HepG2 (cell line): ENCODE data around the gene TWNK. TPM values are rescaled to one million over a fixed set of nuclear protein-coding genes. Genes with fewer than 3 reads are reported as not detected.

Source experiments
- CBX1 ChIP-seq: IDR thresholded peaks from one replicate; pipeline ENCODE4 v1.6.1; 2016; ENCODE audit warnings: antibody characterized with exemption, low read depth
- CREM ChIP-seq, 2 experiments: sonication (generic) in 1 of 2; formaldehyde crosslinking in 1 of 2; IDR thresholded peaks; 2 replicates each; pipeline versions ENCODE4 v1.4.0 to v1.6.1; 2016 to 2020; ENCODE audit warnings: antibody characterized with exemption in 1 of 2, mild to moderate bottlenecking in 1 of 2, missing genetic modification reagents in 1 of 2
- GATA4 ChIP-seq: sonication (generic); IDR thresholded peaks from 2 replicates; pipeline ENCODE4 v1.6.1; 2016; ENCODE audit warnings: antibody characterized with exemption, low read depth, borderline replicate concordance
- GFI1 ChIP-seq: sonication (generic); formaldehyde crosslinking; IDR thresholded peaks from 2 replicates; pipeline ENCODE4 v1.5.0; 2020; ENCODE audit warnings: missing genetic modification reagents, mild to moderate bottlenecking, borderline replicate concordance
- JARID2 ChIP-seq: sonication (generic); formaldehyde crosslinking; IDR thresholded peaks from 2 replicates; pipeline ENCODE4 v1.8.1; 2023; ENCODE audit warnings: missing genetic modification reagents, inconsistent platforms; ENCODE audit not compliant: insufficient replicate concordance
- MAFK ChIP-seq, 2 experiments: IDR thresholded peaks in 1 of 2; conservative IDR thresholded peaks in 1 of 2; 2 replicates each; pipeline ENCODE4 v1.6.1; 2011; ENCODE audit warnings: improper control_type of control experiment in 2 of 2, low read length in 2 of 2
- SRSF4 ChIP-seq: fragments of 200-400 bp; formaldehyde crosslinking; IDR thresholded peaks from one replicate; pipeline ENCODE4 v1.6.1; 2018; ENCODE audit warnings: mild to moderate bottlenecking, low read depth, low read length, moderate library complexity; ENCODE audit not compliant: poor library complexity, severe bottlenecking
- TEAD2 ChIP-seq: sonication (generic); formaldehyde crosslinking; IDR thresholded peaks from 2 replicates; pipeline ENCODE4 v1.9.0; 2021; ENCODE audit warnings: missing genetic modification reagents
- ZBTB39 ChIP-seq: sonication (generic); formaldehyde crosslinking; IDR thresholded peaks from 2 replicates; pipeline ENCODE4 v1.5.0; 2020; ENCODE audit warnings: missing genetic modification reagents
- ZEB1 ChIP-seq: IDR thresholded peaks from 2 replicates; pipeline ENCODE4 v1.6.1; 2012; ENCODE audit warnings: mild to moderate bottlenecking, low read depth, inconsistent platforms; ENCODE audit not compliant: insufficient replicate concordance
- ZFYVE20 ChIP-seq: sonication (generic); formaldehyde crosslinking; IDR thresholded peaks from 2 replicates; pipeline ENCODE4 v1.8.0; 2023; ENCODE audit warnings: low read depth, mild to moderate bottlenecking, moderate library complexity, missing genetic modification reagents, borderline replicate concordance
- ZNF350 ChIP-seq: sonication (generic); formaldehyde crosslinking; IDR thresholded peaks from 2 replicates; pipeline ENCODE4 v1.4.0; 2020; ENCODE audit warnings: mild to moderate bottlenecking, low read depth, missing genetic modification reagents, borderline replicate concordance
- ZNF382 ChIP-seq: sonication (generic); formaldehyde crosslinking; IDR thresholded peaks from 2 replicates; pipeline ENCODE4 v1.5.0; 2020; ENCODE audit warnings: missing genetic modification reagents, mild to moderate bottlenecking, borderline replicate concordance
- ZNF414 ChIP-seq: sonication (generic); formaldehyde crosslinking; IDR thresholded peaks from 2 replicates; pipeline ENCODE4 v1.5.0; 2020; ENCODE audit warnings: missing genetic modification reagents
- ZNF558 ChIP-seq: sonication (generic); formaldehyde crosslinking; IDR thresholded peaks from 2 replicates; pipeline ENCODE4 v1.9.0; 2022; ENCODE audit warnings: mild to moderate bottlenecking, missing genetic modification reagents, borderline replicate concordance
- ZNF800 ChIP-seq: sonication (generic); formaldehyde crosslinking; IDR thresholded peaks from 2 replicates; pipeline ENCODE4 v1.4.0; 2020; ENCODE audit warnings: missing genetic modification reagents
- ZNF850 ChIP-seq: sonication (generic); formaldehyde crosslinking; conservative IDR thresholded peaks from 2 replicates; pipeline ENCODE4 v1.9.0; 2021; ENCODE audit warnings: mild to moderate bottlenecking, missing genetic modification reagents
- ZNF883 ChIP-seq: sonication (generic); formaldehyde crosslinking; IDR thresholded peaks from 2 replicates; pipeline ENCODE4 v1.5.1; 2020; ENCODE audit warnings: mild to moderate bottlenecking, missing genetic modification reagents; ENCODE audit errors: not compliant biosample characterization
- ZSCAN20 ChIP-seq: sonication (generic); formaldehyde crosslinking; IDR thresholded peaks from 2 replicates; pipeline ENCODE4 v1.4.0; 2020; ENCODE audit warnings: missing genetic modification reagents, mild to moderate bottlenecking, borderline replicate concordance
- polyA plus RNA-seq, 8 experiments: library from polyadenylated mRNA; depleted of rRNA in 3 of 8; stranded (reverse) in 7 of 8; unstranded in 1 of 8; fragments of >200 nt; fragmentation: Illumina TruSeq in 4 of 8; extraction: Trizol in 4 of 8; gene quantifications; 2 replicates each; pipeline versions ENCODE4 v1.2.1 to v1.2.3, GENCODE V29; 2011 to 2016; ENCODE audit warnings: low read depth in 4 of 8, missing spikeins in 1 of 8, mixed read lengths in 1 of 8; ENCODE audit not compliant: insufficient read depth in 1 of 8
- total RNA-seq, 5 experiments: library from RNA; depleted of rRNA; stranded (reverse); fragments of >200 nt; fragmentation: Illumina TruSeq; extraction: Trizol; gene quantifications; 2 replicates each; pipeline ENCODE4 v1.2.3, GENCODE V29; 2016; ENCODE audit warnings: low read depth in 1 of 5

The TWNK gene
- total and polyA plus RNA-seq, 2 of the 13 experiments (the other 11 are each of a cell fraction or from before 2014, with no cell fraction given) = 10.7 to 16.5 TPM

GRCh38 chr10:100970076-100970913 lies 17.0 kb upstream of the TWNK start (continued):
- 0 out of 2 replicates have a peak, but pooled peaks have one; percentile 13 for TF ChIP-seq ZFYVE20 (CRISPR knock-in tag)
- TF ChIP-seq SRSF4 = no peak
- peak; percentile 90 for TF ChIP-seq ZNF414
- no peak for TF ChIP-seq ZNF382
- TF ChIP-seq ZNF350 (CRISPR knock-in tag) = 0 out of 2 replicates have a peak, but pooled peaks have one; percentile 34
- peak; percentile 52; the same call in 1 of the 2 replicates for TF ChIP-seq ZBTB39 (CRISPR knock-in tag)
- no peak for TF ChIP-seq JARID2 (CRISPR knock-in tag)
- no peak for TF ChIP-seq GFI1 (CRISPR knock-in tag)
- TF ChIP-seq ZNF800 (CRISPR knock-in tag) = no peak
- no peak; the same call in 1 of the 2 replicates for TF ChIP-seq ZNF558 (CRISPR knock-in tag)
- peak; percentile 57; the same call in 1 of the 2 replicates for TF ChIP-seq CREM (IDR thresholded peaks at IDR 0.05)
- no peak for TF ChIP-seq CREM (CRISPR knock-in tag; IDR thresholded peaks at IDR 0.05)
- TF ChIP-seq GATA4 = no peak
- no peak for TF ChIP-seq ZNF883
- TF ChIP-seq TEAD2 (CRISPR knock-in tag) = no peak
- no peak for TF ChIP-seq ZEB1
- no peak for TF ChIP-seq CBX1
- no peak for TF ChIP-seq MAFK (conservative IDR thresholded peaks at IDR 0.05 in 1 of 2, IDR thresholded peaks at IDR 0.05 in 1 of 2; ENCODE audit: low read length in 2 of 2)
- TF ChIP-seq ZNF850 (CRISPR knock-in tag) = no peak
- TF ChIP-seq ZSCAN20 = no peak
